Thoracic aorta (tissue), 2 donors: Measurements from ENCODE around the gene CLN5. TPM values are rescaled to one million over a fixed set of nuclear protein-coding genes. Genes with fewer than 3 reads are reported as not detected.
"Not testable (repeated sequence)": the region's sequence is repeated elsewhere in the genome, so short reads cannot be mapped to it uniquely, and the experiment has no call there.

Experiments used
- ATAC-seq: fragments of 150-250 bp; one replicate; pipeline ENCODE4 v1.8.0; 2017; ENCODE audit warnings: low read depth; ENCODE audit not compliant: insufficient number of reproducible peaks, low FRiP score
- DNase-seq: peaks from one replicate; pipeline ENCODE4 v3.0.0-alpha.2; 2020; ENCODE audit warnings: low spot score
- H3K27ac ChIP-seq, 2 donors: fragments of 200-600 bp; sonication (generic); 1 replicate in 1 of 2; 2 replicates in 1 of 2; pipeline ENCODE4 v1.5.1; 2016; ENCODE audit warnings: mild to moderate bottlenecking in 2 of 2, moderate library complexity in 2 of 2
- H3K27me3 ChIP-seq: fragments of 200-600 bp; sonication (generic); replicated peaks from 2 replicates; pipeline ENCODE4 v1.6.0; 2016; ENCODE audit warnings: mild to moderate bottlenecking; ENCODE audit not compliant: insufficient read depth
- H3K36me3 ChIP-seq: fragments of 200-600 bp; sonication (generic); one replicate; pipeline ENCODE4 v1.5.1; 2016
- H3K4me1 ChIP-seq, 2 donors: fragments of 200-600 bp; sonication (generic); 1 replicate in 1 of 2; 2 replicates in 1 of 2; pipeline versions ENCODE4 v1.5.1 to v1.6.0; 2016; ENCODE audit warnings: low read depth in 2 of 2, mild to moderate bottlenecking in 1 of 2; ENCODE audit not compliant: control insufficient read depth in 1 of 2
- H3K4me3 ChIP-seq: fragments of 200-600 bp; sonication (generic); 2 replicates; pipeline ENCODE4 v1.5.1; 2016; ENCODE audit warnings: mild to moderate bottlenecking
- H3K9me3 ChIP-seq: fragments of 200-600 bp; sonication (generic); 2 replicates; pipeline ENCODE4 v1.5.1; 2016
- total RNA-seq, 2 donors: library from RNA; depleted of rRNA; stranded (reverse); fragments of >200 nt; gene quantifications; one replicate each; pipeline versions ENCODE4 v1.1.0 to v1.2.3, GENCODE V29; 2016
- TF ChIP-seq, protein P1 (sequence below): fragments of 200-600 bp; sonication (generic); IDR thresholded peaks from one replicate; pipeline ENCODE4 v1.5.1; 2019; ENCODE audit warnings: antibody characterized with exemption

The CLN5 gene
- total RNA-seq, 2 donors from 2014 or later, result 21.4 to 29.1 TPM

DNA sequence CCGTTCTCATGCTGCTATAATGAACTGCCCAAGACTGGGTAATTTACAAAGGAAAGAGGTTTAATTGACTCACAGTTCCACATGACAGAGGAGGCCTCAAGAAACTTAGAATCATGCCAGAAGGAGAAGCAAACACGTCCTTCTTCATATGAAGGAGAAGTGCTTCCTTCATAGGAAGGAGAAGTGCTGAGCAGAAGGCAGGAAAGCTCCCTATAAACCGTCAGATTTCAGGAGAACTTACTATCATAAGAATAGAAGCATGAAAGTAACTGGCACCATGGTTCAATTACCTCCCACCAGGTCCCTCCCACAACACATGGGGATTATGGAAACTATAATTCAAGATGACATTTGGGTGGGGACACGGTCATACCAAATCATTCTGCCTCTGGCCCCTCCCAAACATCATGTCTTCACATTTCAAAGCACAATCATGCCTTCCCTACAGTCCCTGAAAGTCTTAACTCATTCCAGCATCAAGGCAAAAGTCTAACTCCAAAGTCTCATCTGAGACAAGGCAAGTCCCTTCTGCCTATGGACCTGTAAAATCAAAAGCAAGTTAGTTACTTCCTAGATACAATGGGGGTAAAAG, 32.9 kb upstream of the CLN5 start:
- DNase-seq, result no peak
- no peaks in the 10 kb centered on the region for H3K4me1 ChIP-seq
- H3K9me3 ChIP-seq, result no peaks in the 10 kb centered on the region
- TF ChIP-seq, protein P1, sequence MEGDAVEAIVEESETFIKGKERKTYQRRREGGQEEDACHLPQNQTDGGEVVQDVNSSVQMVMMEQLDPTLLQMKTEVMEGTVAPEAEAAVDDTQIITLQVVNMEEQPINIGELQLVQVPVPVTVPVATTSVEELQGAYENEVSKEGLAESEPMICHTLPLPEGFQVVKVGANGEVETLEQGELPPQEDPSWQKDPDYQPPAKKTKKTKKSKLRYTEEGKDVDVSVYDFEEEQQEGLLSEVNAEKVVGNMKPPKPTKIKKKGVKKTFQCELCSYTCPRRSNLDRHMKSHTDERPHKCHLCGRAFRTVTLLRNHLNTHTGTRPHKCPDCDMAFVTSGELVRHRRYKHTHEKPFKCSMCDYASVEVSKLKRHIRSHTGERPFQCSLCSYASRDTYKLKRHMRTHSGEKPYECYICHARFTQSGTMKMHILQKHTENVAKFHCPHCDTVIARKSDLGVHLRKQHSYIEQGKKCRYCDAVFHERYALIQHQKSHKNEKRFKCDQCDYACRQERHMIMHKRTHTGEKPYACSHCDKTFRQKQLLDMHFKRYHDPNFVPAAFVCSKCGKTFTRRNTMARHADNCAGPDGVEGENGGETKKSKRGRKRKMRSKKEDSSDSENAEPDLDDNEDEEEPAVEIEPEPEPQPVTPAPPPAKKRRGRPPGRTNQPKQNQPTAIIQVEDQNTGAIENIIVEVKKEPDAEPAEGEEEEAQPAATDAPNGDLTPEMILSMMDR, result no peak
- no peak overlapping the region for H3K4me3 ChIP-seq
- no peaks in the 10 kb centered on the region for H3K36me3 ChIP-seq
- no peak for ATAC-seq
- no peak overlapping the region for H3K27ac ChIP-seq
- H3K27me3 ChIP-seq, result no peaks in the 10 kb centered on the region

DNA sequence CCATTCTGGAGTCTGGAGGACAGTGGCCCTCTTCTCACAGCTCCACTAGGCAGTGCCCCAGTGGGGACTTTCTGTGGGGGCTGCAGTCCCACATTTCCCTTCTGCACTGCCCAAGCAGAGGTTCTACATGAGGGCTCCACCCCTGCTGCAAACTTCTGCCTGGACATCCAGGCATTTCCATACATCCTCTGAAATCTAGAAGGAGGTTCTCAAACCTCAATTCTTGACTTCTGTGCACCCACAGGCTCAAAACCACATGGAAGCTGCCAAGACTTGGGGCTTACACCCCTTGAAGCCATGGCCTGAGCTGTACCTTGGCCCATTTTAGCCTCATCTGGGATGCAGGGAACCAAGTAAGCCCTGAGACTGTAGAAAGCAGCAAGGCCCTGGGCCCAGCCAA, 32.1 kb upstream of the CLN5 start:
- not testable (repeated sequence) for H3K27me3 ChIP-seq, DNase-seq, ATAC-seq, H3K4me1 ChIP-seq, H3K36me3 ChIP-seq, H3K27ac ChIP-seq, H3K4me3 ChIP-seq, H3K9me3 ChIP-seq

DNA sequence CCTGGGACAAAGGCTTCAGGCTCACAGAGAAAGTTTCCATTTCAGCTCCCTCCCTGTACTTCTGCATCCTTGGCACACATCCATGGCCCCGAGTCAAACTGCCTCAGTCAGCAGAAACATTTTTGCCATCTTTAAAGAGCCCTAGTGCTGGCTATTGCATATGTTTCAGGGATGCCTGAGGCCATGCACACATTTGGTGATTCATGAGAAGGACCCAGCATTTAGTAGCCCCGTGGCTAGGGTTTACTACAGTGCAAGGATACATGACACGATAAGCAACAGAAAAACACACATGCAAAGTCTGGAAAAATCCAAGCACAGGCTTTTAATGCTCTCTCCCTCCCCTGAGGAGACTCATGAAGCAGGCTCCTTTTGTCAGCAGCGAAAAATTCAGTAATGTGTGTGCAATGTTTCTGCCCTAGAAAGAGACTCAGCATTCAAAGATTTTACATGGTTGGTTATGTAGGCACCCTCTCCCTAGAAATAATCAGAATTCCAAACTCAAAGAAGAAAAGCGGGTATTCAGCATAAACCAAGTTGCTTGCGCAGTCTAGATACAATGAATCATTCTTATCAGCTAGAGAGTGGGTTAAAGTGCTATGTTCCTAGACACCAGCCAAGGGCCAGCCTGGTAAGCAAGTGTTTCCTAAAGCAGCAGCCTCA, 26.0 kb upstream of the CLN5 start:
- Histone ChIP-seq H3K4me1 (peaks cover 11 to 16% of the 10 kb centered on the region in 2 donors), H3K9me3 (no peaks in the 10 kb centered on the region), H3K27me3 (no peaks in the 10 kb centered on the region), H3K27ac (peak overlapping the region; percentile 11 to 26), H3K36me3 (no peaks in the 10 kb centered on the region), H3K4me3 (no peak overlapping the region)
- TF ChIP-seq, protein P1, result no peak
- ATAC-seq (peak; percentile 48), DNase-seq (no peak)

DNA sequence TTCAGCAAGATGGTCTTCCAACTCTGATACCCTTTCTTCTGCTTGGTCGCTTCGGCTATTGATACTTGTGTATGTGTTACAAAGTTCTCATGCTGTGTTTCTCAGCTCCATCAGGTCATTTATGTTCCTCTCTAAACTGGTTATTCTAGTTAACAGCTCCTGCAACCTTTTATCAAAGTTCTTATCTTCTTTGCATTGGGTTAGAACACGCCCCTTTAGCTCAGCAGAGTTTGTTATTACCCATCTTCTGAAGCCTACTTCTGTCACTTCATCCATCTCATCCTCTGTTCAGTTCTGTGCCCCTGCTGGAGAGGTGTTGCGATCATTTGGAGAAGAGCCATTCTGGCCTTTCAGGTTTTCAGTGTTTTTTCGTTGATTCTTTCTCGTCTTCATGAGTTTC, 24.9 kb upstream of the CLN5 start:
- peaks cover 11 to 16% of the 10 kb centered on the region in 2 donors for H3K4me1 ChIP-seq
- no peaks in the 10 kb centered on the region for H3K27me3 ChIP-seq
- DNase-seq (no peak), ATAC-seq (no peak)
- no peaks in the 10 kb centered on the region for H3K36me3 ChIP-seq
- TF ChIP-seq, protein P1, result no peak
- no peaks in the 10 kb centered on the region for H3K9me3 ChIP-seq
- H3K4me3 ChIP-seq, result no peak overlapping the region
- no peak overlapping the region for H3K27ac ChIP-seq

DNA sequence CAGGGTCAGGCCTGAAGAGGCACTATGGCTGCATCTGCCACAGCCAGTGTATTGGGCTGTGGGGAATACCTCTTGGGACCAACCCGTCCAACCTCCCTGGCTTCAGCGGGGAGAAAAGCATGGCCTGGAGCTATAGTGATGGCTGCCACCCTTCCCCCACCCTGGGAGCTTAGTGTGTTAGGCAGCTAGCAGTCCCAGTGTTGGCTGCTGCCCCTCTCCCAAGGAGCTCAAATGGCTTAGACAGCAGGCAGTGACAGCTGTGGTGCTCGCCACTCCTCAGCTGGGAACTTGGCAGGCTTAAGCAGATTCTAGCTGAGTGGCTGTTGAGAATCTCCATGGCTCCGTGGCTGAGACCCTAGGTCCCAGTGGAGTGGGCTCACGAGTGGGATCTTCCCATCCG, 23.8 kb upstream of the CLN5 start:
- Histone ChIP-seq H3K4me3 (no peak overlapping the region), H3K36me3 (no peaks in the 10 kb centered on the region), H3K27ac (no peak overlapping the region), H3K4me1 (peaks cover 11 to 16% of the 10 kb centered on the region in 2 donors), H3K27me3 (no peaks in the 10 kb centered on the region), H3K9me3 (no peaks in the 10 kb centered on the region)
- no peak for DNase-seq
- TF ChIP-seq, protein P1, result no peak
- no peak for ATAC-seq
